Caki2 (cell line): ENCODE measurements around the gene RALY. TPM values are rescaled to one million over a fixed set of nuclear protein-coding genes. Genes with fewer than 3 reads are reported as not detected.

Source experiments
- total RNA-seq: library from RNA; depleted of rRNA; stranded (reverse); fragments of >200 nt; shearing (Covaris generic); gene quantifications from 2 replicates; pipeline ENCODE4 v1.2.3, GENCODE V29; 2014; ENCODE audit warnings: low replicate concordance; rRNA removed

Gene RALY
- total RNA-seq, 1 experiment from 2014 or later, result 327 TPM

Other genes starting within 250 kb of the RALY start
- 151 and 167 TPM in 2 replicates for gene CHMP4B, start 182.6 kb upstream of the RALY start, total RNA-seq
- 171 and 241 TPM in 2 replicates for gene EIF2S2, start 118.3 kb downstream of the RALY start, total RNA-seq
- gene ASIP, start 247.5 kb downstream of the RALY start, total RNA-seq, result not detected in 2 replicates